ENCODE data around the gene DCDC1.
"Not testable (repeated sequence)": the region's sequence is repeated elsewhere in the genome, so short reads cannot be mapped to it uniquely, and the experiment has no call there.

The DCDC1 gene

DNA sequence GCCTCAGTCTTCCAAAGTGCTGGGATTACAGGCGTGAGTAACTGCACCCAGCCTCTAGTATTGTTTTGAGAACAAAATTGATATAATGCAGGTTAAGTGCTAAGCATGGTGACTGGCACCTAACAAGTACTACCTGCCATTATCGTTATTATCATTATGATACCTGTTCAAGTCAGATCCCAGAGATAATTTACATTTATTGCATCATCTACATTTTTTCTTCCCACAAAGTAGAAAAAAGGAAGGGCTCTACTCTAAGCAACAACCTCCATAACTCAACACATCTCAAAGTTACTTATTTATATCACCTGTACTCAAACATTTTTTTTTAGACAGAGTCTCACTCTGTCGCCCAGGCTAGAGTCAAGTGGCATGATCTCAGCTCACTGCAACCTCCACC is 42.1 kb downstream of the DCDC1 start:
- DNase-seq = no peak

DNA sequence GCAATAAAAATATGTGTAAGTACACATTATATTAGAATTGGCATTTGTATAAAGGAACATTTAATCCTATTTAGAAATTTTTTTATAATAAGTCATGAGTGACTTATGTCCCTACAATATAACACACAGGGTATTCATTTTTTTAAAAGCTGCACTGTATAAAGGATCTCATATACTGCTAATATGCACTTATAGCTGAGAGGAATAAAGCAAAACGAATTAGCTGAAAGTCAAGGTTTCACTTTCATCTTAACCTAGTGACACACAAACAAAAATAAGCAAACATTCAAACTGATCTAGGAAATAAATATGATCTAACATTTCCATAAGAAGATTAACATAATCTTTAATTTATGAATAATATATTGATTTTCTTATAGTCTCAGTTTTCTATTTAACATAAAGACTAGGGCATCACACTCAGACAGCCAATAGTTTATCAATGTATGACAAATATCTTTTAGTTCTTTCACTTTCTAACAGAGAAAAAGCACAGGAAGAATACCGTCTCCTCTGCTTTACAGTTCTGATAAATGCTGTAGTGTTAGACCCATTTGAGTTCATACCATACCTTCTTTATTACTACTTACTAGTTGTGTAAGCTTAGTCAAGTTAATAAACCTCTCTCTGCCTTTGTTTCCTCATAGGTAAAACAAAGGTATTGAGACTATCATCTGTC is 42.9 kb downstream of the DCDC1 start:
- no peak for DNase-seq

DNA sequence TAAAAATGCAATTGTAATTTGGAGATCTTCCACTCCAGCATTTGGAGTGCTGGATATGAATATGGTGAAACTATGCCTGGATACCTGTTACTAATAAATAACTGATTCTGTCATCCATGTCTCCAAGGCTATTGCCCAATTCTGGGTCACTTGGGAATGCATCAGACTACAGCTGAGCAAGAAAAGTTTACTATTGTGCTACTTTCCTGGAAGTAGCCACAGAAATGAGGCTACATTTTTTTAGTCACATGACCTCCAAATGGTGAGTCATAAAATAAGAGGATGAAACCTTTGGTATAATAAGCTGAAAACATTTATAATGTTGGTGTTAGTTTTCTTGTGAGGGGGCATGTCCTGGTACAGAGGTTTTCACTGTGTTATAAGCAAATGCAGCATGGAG is 44.4 kb downstream of the DCDC1 start:
- DNase-seq = no peak

DNA sequence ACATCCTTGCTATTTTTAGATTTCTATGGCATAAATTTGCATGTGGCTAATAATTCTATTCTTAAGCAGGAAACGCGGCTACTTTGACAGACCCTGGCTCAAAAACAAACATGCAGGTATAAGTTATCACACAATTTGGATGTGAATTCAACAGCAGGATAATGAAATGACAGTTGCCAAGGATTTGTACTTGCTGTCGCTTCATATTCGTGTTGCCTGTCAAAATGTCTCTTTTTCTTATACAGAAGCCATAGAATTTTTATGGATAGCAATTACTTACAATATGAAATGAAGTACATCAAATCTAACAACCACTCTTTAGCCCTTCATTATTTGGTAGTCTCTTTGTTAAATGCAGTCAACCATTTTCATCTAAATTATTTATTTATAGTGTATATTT is 46.4 kb downstream of the DCDC1 start:
- no peak for DNase-seq

DNA sequence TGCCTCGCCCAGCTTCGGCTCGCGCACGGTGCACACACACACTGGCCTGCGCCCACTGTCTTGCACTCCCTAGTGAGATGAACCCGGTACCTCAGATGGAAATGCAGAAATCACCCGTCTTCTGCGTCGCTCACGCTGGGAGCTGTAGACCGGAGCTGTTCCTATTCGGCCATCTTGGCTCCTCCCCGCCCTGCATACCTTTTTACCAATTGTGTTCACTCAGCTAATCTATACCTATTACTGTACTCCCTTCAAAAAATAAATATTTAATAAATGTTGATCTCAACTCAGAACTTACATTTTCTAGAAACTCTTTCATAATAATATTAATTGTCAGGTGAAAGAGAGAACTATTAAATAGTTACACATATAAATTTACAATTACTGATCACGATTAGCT is 48.0 kb downstream of the DCDC1 start:
- not testable (repeated sequence) for DNase-seq

DNA sequence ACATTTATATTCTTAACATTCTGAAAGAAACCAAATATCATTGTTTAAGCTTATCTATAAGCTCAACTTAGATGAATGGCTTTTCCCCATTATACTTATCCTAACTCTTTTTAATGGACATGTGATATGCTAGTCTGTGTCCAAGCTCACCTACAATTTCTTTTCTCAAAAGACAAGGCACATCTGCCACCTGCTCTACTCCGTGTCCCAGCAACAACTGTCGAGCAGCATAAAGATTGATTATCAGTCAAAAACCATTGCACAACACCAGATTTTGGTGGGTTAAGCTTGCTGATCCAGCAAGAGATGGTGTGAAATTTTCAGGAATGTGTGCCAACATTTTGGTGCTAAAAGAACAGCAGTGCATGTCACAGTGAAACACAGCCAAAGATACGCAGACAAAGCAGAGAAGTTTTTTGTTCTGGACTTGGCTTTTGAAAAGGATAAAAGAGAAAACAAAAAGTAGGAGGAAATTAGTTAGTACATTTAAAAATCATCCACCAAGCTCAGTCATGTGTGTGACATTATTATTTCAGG is 65.8 kb downstream of the DCDC1 start:
- no peak for DNase-seq

DNA sequence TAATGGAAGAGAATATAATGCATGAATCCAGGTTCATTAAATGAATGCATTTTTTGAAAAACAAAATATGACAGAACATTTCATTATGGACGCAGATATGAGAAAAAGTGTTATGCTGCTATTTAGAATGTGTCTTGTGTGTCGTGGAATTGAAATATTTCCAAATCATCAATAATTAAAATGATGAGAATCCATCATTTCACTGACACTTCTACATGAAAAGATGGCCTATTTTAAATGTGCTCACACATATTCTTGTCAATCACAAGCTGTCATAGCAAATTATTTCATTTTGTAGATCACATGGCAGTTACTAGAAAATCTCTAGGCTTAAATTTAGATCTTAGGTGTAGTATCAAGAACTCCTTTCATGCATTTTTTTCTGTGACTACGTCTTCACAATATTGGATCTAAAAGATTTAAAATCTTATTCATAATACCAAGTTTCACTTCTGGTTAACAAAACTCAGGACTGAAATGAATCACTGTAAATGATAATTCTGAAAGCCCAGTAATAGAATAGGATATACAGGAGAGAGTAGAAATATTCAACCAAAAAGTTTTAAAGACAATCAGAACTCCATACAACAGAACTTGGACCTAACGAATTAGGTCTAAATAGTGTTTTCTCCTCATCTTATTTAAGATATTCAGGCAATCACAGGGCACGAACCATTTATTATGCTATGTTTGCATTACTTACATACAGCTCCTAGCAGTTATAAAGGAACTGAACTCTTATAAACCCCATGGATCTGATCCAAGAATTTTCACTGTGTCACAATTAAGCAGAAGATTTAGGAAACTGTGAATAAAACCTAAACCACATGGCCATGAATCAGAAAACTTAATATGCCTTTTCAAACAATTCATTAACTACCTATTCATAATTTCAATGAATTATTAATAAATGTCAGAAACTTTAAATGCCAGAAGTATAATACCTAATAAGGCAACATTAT is 67.7 kb downstream of the DCDC1 start:
- no peak for DNase-seq

DNA sequence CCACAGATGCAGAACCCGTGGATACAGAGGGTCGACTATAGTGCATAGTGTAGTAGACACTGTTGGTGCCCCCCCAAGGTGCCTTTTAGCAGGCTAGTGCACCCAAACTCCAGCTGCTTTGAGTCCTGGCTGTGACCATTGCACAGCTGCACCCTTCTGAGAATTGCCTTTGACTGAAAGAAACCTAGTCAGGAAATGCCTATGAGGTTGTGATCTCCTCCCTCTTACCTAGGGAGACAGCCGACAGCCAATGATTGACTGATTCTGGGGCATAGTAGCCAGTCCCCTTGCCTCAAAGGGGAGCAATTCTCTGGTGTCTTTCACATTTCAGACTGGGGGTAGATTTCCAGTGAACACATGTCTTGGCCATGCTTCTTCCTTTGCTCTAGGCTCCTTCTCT is 74.2 kb downstream of the DCDC1 start:
- no peak for DNase-seq

DNA sequence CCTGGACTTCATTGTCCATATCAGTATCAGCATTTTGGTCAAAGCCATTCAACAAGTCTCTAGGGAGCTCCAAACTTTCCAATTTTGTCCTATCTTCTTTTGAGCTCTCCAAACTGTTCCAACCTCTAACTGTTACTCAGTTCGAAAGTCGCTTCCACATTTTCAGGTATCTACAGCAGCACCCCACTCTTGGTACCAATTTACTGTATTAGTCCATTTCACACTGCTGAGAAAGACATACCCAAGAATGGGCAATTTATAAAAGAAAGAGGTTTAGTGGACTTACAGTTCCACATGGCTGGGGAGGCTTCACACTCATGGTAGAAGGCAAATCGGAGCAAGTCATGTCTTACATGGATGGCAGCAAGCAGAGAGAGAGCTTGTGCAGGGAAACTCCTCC is 96.0 kb downstream of the DCDC1 start:
- DNase-seq = not testable (repeated sequence)

DNA sequence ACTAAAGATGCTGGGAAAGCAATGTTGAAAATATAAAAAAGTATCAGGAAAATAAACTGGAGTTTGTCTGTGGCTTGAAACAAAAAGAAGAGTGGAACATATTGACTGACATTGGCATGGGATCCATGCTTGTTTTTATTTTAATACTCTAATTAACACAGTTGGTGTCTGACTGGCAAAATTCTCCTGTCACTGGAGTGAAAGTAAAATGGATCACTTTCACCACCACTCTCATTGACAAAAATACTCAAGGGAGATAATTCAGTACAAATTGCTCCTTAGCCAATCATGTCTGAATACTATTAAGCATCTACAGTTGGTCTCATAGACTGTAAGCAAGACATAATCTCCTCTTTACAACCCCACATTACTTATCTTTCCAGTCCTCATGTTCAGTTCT is 101.8 kb downstream of the DCDC1 start:
- DNase-seq = no peak

DNA sequence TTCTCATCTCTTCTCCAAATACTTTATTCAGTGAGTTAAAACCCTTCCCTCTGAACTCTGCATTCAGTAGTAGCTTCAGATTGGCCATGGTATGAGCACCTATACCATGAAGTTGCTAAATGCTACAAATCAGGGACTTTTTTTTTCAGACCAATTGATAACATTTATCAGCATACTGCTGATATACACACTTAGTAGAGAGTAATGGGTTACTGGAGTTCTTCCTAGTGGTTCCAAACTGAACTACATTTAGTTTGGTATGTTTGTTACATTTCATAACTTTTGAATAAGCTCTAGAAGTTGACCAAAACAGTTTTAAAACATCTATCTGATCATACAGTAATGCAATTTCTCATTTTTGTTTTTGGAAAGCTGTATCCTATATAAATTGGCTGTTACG is 104.7 kb downstream of the DCDC1 start:
- DNase-seq = no peak

DNA sequence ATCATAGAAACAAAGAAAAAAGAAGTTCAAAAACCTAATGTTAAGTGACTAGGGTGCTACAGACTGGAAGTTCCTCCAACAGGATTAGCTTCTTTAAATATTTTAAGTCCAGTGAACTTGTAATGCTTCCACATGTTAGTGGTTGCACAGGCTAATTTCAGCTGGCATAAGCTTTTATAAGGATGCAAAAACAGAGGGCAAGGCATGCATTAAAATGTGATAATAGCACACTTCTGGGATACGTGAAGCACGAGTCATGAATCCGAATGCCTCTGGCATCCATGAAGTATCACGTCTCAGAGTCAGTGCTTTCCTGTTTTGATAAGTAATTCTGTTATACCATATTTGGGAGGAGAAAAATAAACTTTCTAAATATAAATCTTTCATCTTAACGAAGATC is 106.8 kb downstream of the DCDC1 start:
- DNase-seq = no peak

DNA sequence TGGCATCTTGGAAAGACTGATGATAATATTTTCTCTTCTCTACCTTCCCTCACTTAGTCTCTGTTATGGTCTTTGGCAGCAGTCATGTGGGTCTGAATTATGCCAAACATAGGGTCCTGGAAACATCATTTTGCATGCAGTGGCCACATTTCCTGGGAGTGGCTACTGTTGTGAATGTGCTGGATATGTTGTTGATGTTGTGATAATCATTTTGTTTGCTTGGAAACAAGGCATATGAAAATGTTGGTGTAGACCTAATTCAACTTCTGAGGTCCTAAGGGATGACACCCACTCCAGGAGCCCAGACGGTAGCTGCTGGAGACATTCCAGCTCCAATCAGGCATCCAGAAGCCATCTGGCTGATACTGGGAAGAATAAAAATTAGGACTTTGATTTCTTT is 109.7 kb downstream of the DCDC1 start:
- DNase-seq = no peak

DNA sequence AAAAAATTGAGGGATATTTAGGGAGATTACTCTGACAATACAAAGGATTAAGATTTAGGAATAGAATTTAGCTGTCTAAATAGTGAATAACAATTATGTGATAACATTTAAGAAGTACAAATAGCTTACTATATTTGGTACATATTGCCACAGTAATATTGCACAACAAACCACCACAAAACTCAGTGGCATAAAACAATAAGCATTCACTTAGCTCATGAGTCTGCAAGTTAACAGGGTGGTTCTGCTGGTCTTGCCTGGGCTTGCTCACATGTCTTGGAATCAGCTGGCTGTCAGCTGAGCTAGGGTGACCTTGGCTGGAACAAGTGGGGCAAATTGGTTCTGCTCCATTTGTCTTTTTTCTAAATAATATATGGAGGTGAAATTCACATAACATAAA is 115.1 kb downstream of the DCDC1 start:
- no peak for DNase-seq

DNA sequence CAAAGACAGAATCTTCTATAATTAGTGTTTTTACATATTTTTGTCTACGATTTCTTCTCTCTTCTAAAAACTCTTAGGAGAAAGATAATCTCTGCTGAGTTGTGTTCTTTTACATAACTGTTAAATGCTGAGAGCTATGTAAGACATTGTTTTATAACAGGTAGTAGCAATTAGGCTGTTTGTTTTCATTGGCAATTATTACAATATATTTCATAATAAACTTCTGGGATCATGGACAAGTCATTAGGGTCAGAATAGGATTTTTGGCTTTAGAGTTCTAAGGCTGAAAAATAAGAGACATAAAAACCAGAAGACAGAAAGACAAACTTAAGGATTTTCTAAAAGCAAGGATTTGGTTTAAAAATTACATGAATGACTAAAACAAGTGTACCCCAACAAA is 120.8 kb downstream of the DCDC1 start:
- no peak for DNase-seq

DNA sequence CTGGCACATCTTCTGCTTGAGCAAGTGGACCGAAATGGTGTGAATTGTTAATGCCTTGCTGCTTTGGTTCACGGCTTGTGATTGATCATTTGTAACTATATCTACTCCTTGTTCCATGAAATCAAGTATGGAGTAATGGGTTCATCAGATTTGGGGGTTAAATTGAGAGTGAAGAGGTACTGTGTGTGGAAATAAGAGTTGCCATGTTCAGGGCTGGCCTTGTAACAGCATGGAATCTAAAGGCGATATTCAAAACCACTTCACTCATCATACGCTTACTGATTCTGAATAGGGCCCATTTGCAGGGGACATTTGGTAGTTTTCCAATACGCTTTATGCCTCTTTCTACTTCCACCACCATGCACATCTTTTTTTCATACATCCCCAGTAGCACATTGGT is 122.2 kb downstream of the DCDC1 start:
- DNase-seq = no peak

DNA sequence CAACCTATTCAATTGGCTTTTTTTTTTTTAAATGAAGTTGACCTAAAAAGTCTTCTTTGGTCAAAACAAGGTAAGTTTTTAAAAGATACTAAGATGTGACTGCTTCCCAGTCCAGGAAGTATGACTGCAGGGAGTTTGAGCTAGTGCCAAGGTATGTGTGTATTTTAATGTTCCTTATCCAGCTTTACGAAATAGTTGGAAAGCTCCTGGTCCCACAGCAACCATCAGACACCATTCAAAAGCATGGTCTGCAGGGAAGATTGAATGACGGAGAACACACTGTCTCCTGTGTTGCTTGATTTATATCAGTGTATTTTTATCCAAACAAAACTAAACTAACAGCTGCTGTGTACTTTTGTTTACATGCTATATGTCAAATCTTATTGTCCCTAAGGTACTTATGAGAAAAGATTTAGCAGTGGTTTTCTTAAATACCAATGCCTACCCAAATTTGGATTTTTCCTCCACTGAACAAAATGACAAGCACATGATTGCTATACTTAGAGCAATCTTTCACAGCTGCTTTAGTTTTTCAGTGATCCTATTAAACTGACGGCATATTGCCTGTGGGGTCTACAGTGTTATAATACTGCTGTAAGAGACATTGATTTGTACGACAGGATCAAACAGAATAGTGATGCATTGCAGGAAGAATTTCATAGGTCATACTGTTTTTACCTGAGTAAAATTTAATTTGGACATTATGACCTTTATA is 122.9 kb downstream of the DCDC1 start:
- no peak for DNase-seq

DNA sequence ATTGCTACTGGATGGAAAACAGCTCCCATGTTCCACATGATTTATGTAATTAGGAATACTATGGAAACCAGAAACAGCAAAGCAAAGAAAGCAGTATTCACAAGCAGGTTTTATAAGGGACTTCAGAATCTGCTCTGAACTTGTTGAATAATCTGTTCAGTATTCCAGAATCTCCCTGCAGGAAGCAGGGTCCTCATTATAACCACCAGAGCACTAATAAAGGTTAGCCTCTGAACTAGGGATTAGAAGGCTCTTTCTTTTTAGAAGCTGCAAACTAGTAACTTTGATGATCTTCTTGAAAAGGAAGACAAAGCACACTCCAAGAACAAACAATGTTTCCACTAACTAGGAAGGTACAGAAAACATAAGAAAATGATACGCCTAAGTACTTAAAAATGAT is 125.8 kb downstream of the DCDC1 start:
- DNase-seq = no peak

DNA sequence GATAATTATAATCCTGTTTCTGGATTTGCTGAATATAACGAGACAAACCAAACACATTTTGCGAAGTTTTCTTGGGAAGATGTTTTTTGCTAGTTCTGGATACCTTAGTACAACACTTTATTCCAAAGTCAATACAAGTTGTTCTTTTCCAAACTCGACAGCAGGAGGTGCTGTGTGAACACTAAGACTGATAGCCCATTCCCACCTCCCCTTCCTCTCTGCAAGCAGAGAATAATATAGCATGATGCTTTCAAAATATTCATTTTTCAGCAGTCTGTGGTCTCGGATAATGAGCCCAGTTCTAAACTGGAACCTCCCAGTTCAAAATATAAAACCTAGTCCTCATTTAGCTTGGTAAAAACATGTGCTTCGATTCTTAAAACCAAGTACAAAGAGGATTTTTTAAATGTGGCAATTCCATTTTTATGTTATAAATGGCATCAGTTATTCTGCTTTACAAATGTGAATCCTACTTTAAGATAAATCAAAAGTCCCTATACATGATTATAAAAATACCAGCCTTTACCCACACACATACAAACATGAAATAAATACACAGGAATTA is 129.1 kb downstream of the DCDC1 start:
- no peak for DNase-seq

DNA sequence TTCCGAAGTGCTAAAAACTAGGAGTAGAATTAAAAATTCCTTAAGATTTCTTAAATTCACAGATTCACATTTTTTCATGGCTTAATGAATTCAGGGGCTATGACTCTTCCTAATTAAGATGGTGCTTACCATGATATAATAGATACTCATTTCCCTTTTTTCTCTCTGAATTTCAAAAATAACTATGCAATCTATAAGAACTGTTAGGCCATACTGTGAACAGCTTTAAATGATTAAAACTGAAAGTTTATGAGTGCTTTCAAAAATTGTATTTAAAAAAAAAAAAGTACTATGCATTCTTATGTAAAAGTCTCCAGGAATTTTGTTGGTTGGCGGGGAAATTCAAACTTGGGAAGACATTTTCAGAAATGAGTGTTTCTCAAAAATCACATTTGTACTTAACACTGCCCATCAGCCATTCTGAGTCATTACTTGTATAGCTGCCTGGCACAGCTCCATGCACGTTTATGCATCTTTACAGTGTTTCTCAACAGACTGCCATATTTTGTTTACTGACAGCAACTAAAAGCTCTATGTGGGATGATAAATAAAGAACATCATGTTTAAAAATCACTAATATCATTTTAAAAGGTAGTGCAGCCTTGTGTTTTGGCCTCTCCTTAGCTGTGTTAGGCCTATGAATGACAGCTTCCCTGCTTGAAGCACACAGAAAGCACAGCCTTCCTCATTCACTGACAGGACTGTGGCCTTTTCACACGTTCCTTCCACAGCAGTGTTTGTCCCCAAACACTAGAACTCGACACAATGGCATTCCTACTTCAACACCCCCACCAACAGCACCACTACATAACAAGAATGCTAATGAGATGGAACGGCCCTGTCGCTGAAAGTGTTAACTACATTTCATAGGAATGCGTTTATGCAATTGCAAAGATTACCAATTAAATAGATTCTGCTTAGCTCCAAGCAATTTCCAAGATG is 131.4 kb downstream of the DCDC1 start:
- no peak for DNase-seq

DNA sequence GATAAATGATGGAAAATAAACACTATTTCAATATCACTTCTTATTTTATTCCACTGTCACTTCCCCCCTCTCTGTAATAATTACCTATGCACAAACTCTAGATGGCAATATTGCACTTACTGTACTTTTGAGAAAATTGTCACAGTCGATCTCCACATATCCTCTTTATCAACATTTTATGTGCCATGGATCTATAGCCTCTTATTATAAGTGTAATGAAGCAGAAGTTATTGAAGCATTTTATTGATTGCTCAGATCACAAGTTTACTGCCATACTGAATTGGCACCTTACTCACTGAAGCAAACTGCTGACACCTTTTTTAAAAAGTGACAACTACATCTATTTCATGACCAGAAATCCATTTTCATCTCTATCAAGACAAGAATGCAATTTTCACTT is 133.4 kb downstream of the DCDC1 start:
- DNase-seq = no peak

DNA sequence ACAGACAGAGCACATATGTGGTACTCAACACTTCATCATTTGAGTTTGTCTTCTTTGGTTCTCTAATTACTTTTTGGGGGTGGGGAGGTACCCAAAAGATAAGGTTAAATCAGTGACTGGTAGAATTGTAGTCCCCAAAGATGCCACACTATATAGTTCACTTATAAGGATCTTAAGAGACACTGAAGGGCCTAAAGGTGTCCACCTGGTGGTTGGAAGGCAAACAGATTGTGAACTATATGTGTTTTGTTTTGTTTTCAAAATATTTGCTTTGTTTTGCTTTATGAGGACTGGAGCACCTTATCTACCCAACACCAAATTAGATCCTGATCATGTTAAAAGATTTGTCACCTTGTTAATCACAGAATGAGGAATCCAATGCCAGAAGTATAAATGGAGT is 136.1 kb downstream of the DCDC1 start:
- no peak for DNase-seq
